Lower leg skin (tissue), 3 donors: Measurements from ENCODE around the gene RIOK1.

Experiments used
- CTCF ChIP-seq, 3 donors: fragments of 450-650 bp; IDR thresholded peaks; one replicate each; pipeline ENCODE4 v1.5.1; 2016; ENCODE audit warnings: antibody characterized with exemption in 3 of 3, mild to moderate bottlenecking in 3 of 3, moderate library complexity in 2 of 3
- POLR2A ChIP-seq, 2 donors: fragments of 450-650 bp; IDR thresholded peaks; one replicate each; pipeline ENCODE4 v1.6.1; 2016 to 2017; ENCODE audit warnings: antibody characterized with exemption in 2 of 2, mild to moderate bottlenecking in 1 of 2, moderate library complexity in 1 of 2

GRCh38 chr6:7446619-7447325 lies 57.2 kb downstream of the RIOK1 start:
- TF ChIP-seq CTCF (IDR thresholded peaks at IDR 0.05) (no peak), POLR2A (IDR thresholded peaks at IDR 0.05) (no peak)
